Panc1 (cell line): Measurements from ENCODE around the gene AARS1.

ENCODE experiments used
- CTCF ChIP-seq: fragments of 450-650 bp; IDR thresholded peaks from 2 replicates; pipeline ENCODE4 v1.5.1; 2017; ENCODE audit warnings: mild to moderate bottlenecking
- POLR2AphosphoS5 ChIP-seq: IDR thresholded peaks from 2 replicates; pipeline ENCODE4 v1.6.1; 2012; ENCODE audit warnings: mild to moderate bottlenecking, low read depth, low read length, moderate library complexity
- SIN3A ChIP-seq: IDR thresholded peaks from 2 replicates; pipeline ENCODE4 v1.6.1; 2012; ENCODE audit warnings: low read depth, mild to moderate bottlenecking, low read length, moderate library complexity, borderline replicate concordance; ENCODE audit not compliant: insufficient read depth
- TF ChIP-seq, protein P1 (sequence below), 2 experiments: IDR thresholded peaks; 2 replicates each; pipeline ENCODE4 v1.6.1; 2011 to 2012; ENCODE audit warnings: low read depth in 2 of 2, control low read depth in 1 of 2, low read length in 1 of 2, mild to moderate bottlenecking in 1 of 2, moderate library complexity in 1 of 2; ENCODE audit not compliant: insufficient read depth in 1 of 2

GRCh38 chr16:70251629-70252354 lies 37.5 kb downstream of the AARS1 start, which contains the start of gene EXOSC6:
- TF ChIP-seq CTCF (peak; percentile 87), POLR2AphosphoS5 (peak; percentile 94), SIN3A (0 out of 2 replicates have a peak, but pooled peaks have one; percentile 31)
- TF ChIP-seq, protein P1, sequence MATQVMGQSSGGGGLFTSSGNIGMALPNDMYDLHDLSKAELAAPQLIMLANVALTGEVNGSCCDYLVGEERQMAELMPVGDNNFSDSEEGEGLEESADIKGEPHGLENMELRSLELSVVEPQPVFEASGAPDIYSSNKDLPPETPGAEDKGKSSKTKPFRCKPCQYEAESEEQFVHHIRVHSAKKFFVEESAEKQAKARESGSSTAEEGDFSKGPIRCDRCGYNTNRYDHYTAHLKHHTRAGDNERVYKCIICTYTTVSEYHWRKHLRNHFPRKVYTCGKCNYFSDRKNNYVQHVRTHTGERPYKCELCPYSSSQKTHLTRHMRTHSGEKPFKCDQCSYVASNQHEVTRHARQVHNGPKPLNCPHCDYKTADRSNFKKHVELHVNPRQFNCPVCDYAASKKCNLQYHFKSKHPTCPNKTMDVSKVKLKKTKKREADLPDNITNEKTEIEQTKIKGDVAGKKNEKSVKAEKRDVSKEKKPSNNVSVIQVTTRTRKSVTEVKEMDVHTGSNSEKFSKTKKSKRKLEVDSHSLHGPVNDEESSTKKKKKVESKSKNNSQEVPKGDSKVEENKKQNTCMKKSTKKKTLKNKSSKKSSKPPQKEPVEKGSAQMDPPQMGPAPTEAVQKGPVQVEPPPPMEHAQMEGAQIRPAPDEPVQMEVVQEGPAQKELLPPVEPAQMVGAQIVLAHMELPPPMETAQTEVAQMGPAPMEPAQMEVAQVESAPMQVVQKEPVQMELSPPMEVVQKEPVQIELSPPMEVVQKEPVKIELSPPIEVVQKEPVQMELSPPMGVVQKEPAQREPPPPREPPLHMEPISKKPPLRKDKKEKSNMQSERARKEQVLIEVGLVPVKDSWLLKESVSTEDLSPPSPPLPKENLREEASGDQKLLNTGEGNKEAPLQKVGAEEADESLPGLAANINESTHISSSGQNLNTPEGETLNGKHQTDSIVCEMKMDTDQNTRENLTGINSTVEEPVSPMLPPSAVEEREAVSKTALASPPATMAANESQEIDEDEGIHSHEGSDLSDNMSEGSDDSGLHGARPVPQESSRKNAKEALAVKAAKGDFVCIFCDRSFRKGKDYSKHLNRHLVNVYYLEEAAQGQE (IDR thresholded peaks at IDR 0.05; ENCODE audit: insufficient read depth in 1 of 2, low read depth in 2 of 2, low read length in 1 of 2): no peak
